ENCODE measurements around the gene E2F4. TPM values are rescaled to one million over a fixed set of nuclear protein-coding genes. Genes with fewer than 3 reads are reported as not detected.

E2F4 gene
- total and polyA plus RNA-seq, 10 of the 15 experiments (the other 5 are each of a cell fraction or from before 2014, with no cell fraction given), result 11.7 to 132 (median 95.9) TPM

DNA sequence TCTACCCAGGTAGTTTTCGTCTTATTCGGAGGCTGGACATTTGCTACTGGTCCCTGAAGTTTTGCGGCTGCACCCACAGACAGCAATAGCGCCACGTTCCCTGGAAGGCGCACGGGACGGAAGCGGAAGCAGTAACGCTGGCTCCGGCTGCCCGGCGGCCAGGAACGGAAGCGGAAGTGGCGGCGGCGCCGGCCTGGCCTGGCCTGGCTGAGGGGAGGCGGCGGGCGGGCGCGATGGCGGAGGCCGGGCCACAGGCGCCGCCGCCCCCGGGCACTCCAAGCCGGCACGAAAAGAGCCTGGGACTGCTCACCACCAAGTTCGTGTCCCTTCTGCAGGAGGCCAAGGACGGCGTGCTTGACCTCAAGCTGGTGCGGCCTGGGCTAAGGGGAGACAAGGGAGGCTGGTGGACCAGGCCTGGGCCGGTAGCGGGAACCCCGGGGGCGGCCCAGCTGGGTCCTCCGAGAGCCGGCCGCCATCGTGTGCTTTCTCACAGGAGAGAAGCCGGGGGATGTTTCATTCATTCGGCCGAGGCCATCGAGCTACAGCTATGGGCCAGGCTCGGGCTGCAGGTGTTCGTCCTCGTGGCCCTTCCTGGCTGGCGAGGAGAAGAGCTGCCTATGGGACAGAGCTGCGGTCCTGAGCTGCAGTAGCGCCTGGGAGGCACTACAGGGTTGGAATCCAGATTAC lies at the start of gene E2F4 (continued):
- TF ChIP-seq MLLT1 (IDR thresholded peaks at IDR 0.05) (peak; percentile 73; the same call in 1 of the 2 replicates), EGR1 (IDR thresholded peaks at IDR 0.05; ENCODE audit: borderline replicate concordance in 1 of 2, low read depth in 2 of 2, low read length in 2 of 2) (peak in 1 of 2 experiments; percentile 72; a peak in 1 of 3 replicates), RB1 (IDR thresholded peaks at IDR 0.05; ENCODE audit: borderline replicate concordance) (peak; percentile 83), ZBTB40 (IDR thresholded peaks at IDR 0.05; ENCODE audit: borderline replicate concordance) (peak; percentile 87), JUNB (IDR thresholded peaks at IDR 0.05) (peak; percentile 100)

DNA sequence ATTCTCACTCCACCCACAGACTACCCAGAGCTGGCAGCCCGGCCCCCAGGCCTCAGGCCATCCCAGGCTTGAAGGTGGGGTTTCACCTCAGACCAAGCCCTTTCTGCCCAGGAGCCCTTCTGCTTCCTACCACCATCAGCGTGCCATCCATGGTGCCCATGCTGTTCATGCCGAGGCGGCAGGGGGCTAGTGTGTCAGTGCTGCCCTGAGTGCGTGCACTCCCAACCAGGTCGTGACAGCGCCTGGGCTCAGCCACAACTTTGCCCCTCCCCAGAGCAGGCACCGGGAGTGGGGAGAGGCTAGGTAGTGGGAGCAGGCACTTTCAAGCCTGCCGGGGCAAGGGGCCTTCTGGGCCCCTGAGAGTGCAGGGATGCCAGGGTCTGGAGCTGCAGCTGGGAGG lies 49.6 kb upstream of the E2F4 start:
- BruUV-seq (replicated peaks), result no TSS peak
- POLR2A ChIA-PET, result no interaction called here
- CTCF ChIA-PET, result no interaction called here

More for the DNA sequence above, 49.6 kb upstream of the E2F4 start:
- Histone ChIP-seq H3K27ac (ENCODE audit: control insufficient read depth, insufficient read depth) (no peak overlapping the region), H3K36me3 (ENCODE audit: control insufficient read depth in 2 of 2, insufficient read depth in 2 of 2, low read length in 1 of 2) (peaks cover 26 to 31% of the 10 kb centered on the region in 2 experiments; a peak in 3 of 4 replicates), H3K4me2 (ENCODE audit: control insufficient read depth, insufficient read depth) (no peak overlapping the region), H3K9ac (ENCODE audit: control insufficient read depth, insufficient read depth, low read length) (no peak overlapping the region), H3K79me2 (ENCODE audit: control insufficient read depth, insufficient read depth, low read length) (no peaks in the 10 kb centered on the region), H3K4me3 (no peak overlapping the region), H4K20me1 (ENCODE audit: control insufficient read depth, insufficient read depth) (no peaks in the 10 kb centered on the region), H2AFZ (ENCODE audit: control insufficient read depth, low read depth, low read length) (no peak overlapping the region), H3K4me1 (ENCODE audit: control insufficient read depth, insufficient read depth, low read length) (no peaks in the 10 kb centered on the region), H3K9me3 (replicated peaks; ENCODE audit: control insufficient read depth, insufficient read depth, low read length) (no peaks in the 10 kb centered on the region), H3K27me3 (replicated peaks in 1 of 2; ENCODE audit: control insufficient read depth in 2 of 2, insufficient read depth in 2 of 2, low read length in 1 of 2) (no peaks in the 10 kb centered on the region)
- SMC1A ChIA-PET (ENCODE audit: uncharacterized antibody, unreplicated experiment), result interaction anchor here (1.2 to 1.7 kb wide), 2 partner anchors 9 to 15 kb away, joined by 3 to 6 read pairs; no protein-coding TSS in a partner anchor
- RAD21 ChIA-PET (ENCODE audit: unreplicated experiment), result interaction anchor here (1.4 to 1.5 kb wide), 2 partner anchors 13 to 125 kb away, joined by 3 to 4 read pairs; no protein-coding TSS in a partner anchor
- FAIRE-seq (no peak), ATAC-seq (no peak), DNase-seq (ENCODE audit: low read depth, low spot score) (no peak)
- WGBS (ENCODE audit: insufficient coverage, insufficient replicate concordance, low lambda C conversion rate, missing lambda C conversion rate), result 95% methylated on average over 9 of the region's 9 CpGs
- intact Hi-C loops (cut with micrococcal nuclease; ENCODE audit: unreplicated experiment), result no loop called here
- in situ Hi-C loops (cut with MboI), result no loop called here
- TF ChIP-seq RFX5 (IDR thresholded peaks at IDR 0.05; ENCODE audit: low read depth, low read length) (no peak), POLR2A (IDR thresholded peaks at IDR 0.05; ENCODE audit: low read depth, low read length) (peak; percentile 36; the same call in 1 of the 2 replicates)
